ENCODE results near the gene POLD2. TPM values are rescaled to one million over a fixed set of nuclear protein-coding genes. Genes with fewer than 3 reads are reported as not detected.

The POLD2 gene
- total RNA-seq, 1 donor from 2014 or later: 147 TPM

DNA sequence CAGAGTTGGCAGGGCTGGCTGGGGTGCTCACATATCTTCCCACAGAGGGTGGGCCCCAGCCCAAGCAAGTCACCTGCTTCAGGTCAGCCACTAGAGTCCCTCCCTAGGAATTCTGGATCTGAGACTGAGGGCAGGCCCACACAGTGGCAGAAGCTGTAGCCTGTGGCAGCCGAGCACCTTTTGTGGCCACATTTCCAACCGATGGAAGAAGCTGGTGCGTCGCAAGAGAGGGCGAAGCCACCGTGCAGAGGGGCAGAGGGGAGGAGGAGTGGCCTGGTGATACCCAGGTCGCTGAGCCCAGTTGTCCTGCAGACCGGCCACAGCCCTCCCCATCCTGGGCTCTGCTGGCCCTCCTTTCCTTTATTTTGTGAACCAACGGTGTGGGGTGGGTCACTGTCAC, 46.3 kb downstream of the POLD2 start:
- no peak for DNase-seq
- intact Hi-C loops (cut with micrococcal nuclease): no loop called here
- H3K4me3 Mint-ChIP-seq: no peak overlapping the region
- H3K27me3 Mint-ChIP-seq: no peaks in the 10 kb centered on the region
- CTCF ChIA-PET: no interaction called here
- TF ChIP-seq, protein P1, sequence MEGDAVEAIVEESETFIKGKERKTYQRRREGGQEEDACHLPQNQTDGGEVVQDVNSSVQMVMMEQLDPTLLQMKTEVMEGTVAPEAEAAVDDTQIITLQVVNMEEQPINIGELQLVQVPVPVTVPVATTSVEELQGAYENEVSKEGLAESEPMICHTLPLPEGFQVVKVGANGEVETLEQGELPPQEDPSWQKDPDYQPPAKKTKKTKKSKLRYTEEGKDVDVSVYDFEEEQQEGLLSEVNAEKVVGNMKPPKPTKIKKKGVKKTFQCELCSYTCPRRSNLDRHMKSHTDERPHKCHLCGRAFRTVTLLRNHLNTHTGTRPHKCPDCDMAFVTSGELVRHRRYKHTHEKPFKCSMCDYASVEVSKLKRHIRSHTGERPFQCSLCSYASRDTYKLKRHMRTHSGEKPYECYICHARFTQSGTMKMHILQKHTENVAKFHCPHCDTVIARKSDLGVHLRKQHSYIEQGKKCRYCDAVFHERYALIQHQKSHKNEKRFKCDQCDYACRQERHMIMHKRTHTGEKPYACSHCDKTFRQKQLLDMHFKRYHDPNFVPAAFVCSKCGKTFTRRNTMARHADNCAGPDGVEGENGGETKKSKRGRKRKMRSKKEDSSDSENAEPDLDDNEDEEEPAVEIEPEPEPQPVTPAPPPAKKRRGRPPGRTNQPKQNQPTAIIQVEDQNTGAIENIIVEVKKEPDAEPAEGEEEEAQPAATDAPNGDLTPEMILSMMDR (IDR thresholded peaks at IDR 0.05): no peak
- H3K9me3 Mint-ChIP-seq: no peaks in the 10 kb centered on the region
- POLR2A ChIA-PET: interaction anchor here (1.1 kb wide), 1 partner anchor 10 kb away, joined by 5 read pairs; no protein-coding TSS in a partner anchor
- H3K36me3 Mint-ChIP-seq (ENCODE audit: low read depth): peaks cover 76% of the 10 kb centered on the region
- peak overlapping the region; percentile 92 for H3K27ac Mint-ChIP-seq
- peaks cover 85% of the 10 kb centered on the region for H3K4me1 Mint-ChIP-seq
- no peak for ATAC-seq (ENCODE audit: low read depth)

DNA sequence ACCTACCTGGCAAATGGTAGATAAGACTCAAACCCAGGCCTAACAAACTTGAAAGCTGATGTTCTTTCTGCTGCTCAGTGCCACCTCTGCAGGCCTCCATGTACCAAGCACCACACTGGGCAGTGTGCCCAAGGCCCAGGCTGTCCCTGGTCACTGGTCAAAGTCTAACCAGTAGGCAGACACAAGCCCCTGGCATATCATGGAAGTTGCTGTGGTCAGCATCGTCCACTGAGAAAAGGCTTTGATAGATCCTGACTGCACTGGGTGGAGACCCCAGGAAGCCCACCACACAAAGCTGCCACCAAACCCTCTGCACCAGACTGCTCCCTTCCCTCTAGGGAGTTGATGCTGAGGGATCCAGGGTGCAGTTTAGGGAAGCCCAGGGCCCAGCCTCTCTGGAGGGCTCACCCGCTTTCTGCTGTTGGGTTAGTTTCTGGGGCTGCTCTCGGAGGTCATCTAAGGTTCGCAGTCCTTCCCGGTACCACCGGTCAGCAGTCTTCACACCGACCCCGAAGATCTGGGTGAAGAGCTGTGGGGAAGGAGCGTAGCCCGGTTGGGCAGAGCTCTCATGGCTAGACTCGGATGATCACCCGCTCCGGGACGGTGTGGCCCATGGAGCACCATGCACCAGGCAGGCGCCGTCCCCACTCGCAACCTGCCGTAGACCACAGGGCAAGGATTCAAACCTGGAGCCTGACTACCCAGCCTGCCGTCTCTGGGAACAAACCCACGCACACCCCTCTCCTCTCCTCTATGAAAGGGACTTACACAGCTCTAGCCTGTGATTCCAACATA, 47.0 kb downstream of the POLD2 start:
- ChIA-PET CTCF (interaction anchor here (2.0 kb wide), 1 partner anchor 7 kb away, joined by 5 read pairs; no protein-coding TSS in a partner anchor), POLR2A (interaction anchor here (0.7 to 1.1 kb wide), 2 partner anchors 9 to 11 kb away, joined by 3 to 5 read pairs; partner anchors contain the start of gene PGAM2)
- DNase-seq (no peak), ATAC-seq (ENCODE audit: low read depth) (no peak)
- Mint-ChIP-seq H3K9me3 (no peaks in the 10 kb centered on the region), H3K27me3 (no peaks in the 10 kb centered on the region), H3K4me1 (peaks cover 89% of the 10 kb centered on the region), H3K36me3 (ENCODE audit: low read depth) (peaks cover 82% of the 10 kb centered on the region), H3K27ac (peak overlapping the region; percentile 90), H3K4me3 (no peak overlapping the region)
- TF ChIP-seq, protein P1 (IDR thresholded peaks at IDR 0.05): no peak
- intact Hi-C loops (cut with micrococcal nuclease): no loop called here

DNA sequence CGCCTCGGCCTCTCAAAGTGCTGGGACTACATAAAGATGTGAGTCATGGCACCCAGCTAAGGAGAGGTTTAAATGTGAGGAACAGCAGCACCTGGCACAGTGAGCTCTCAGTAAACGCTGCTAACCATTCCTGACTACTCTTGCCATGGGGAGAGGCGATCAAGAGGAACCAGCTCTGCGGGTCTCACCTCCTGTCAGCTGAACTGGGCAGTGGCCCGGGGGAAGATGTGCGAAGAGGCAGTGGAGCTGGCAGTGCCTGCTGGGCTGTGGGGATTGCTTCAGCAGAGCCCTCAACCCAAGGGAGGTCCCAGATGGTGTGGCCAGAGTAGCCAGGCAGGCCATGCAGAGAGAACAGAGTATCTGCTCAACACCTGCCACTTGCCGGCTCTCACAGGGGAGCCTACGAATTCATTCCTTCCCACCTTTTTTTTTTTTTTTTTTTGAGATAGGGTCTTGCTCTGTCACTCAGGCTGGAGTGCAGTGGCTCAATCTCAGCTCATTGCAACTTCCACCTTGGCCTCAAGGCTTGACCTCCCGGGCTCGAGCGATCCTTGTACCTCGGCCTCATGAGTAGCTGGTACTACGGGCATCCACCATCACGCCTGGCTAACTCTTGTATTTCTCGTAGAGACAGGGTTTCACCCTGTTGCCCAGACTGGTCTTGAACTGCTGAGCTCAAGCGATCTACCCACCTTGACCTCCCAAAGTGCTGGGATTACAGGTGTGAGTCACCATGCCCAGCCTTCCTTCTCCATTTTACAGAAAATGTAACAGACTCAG, 47.9 kb downstream of the POLD2 start:
- Mint-ChIP-seq H3K27me3 (no peaks in the 10 kb centered on the region), H3K9me3 (no peaks in the 10 kb centered on the region), H3K4me3 (no peak overlapping the region), H3K36me3 (ENCODE audit: low read depth) (peaks cover 79% of the 10 kb centered on the region), H3K27ac (peak overlapping the region; percentile 90), H3K4me1 (peaks cover 89% of the 10 kb centered on the region)
- TF ChIP-seq, protein P1 (IDR thresholded peaks at IDR 0.05): no peak
- intact Hi-C loops (cut with micrococcal nuclease): loop anchor here (2.0 kb wide), 2 partner anchors 125 to 401 kb away; partner anchors contain the start of gene YKT6
- POLR2A ChIA-PET: interaction anchor here (0.7 to 1.4 kb wide), 6 partner anchors 9 to 48 kb away, joined by 3 to 7 read pairs (median 4); partner anchors contain the start of genes DBNL, PGAM2 and POLD2
- DNase-seq (no peak), ATAC-seq (ENCODE audit: low read depth) (no peak)
- CTCF ChIA-PET: interaction anchor here (1.4 to 2.0 kb wide), 3 partner anchors 8 to 31 kb away, joined by 3 to 5 read pairs (median 4); partner anchors contain the start of gene DBNL

DNA sequence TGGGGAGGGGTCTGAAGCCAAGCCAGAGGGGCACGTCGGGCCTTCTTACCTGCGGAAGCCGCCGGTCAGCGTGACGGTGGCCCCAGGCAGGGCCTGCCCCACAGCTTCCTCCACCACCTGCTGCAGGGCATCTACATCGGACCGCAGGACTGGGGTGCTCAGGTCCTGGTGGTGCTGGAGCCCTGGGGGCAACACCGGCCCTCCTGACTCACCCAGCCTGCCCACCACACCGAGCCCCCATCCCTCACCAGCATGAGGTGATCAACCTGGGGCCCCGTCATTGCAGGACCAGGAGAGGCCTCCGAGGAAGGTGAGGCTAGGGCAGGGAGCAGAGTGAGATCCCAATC, 49.0 kb downstream of the POLD2 start:
- Mint-ChIP-seq H3K27ac (peak overlapping the region; percentile 90), H3K4me3 (peak overlapping the region; percentile 61), H3K27me3 (no peaks in the 10 kb centered on the region), H3K9me3 (no peaks in the 10 kb centered on the region), H3K4me1 (peaks cover 87% of the 10 kb centered on the region), H3K36me3 (ENCODE audit: low read depth) (peaks cover 71% of the 10 kb centered on the region)
- ATAC-seq (ENCODE audit: low read depth) (peak; percentile 15), DNase-seq (no peak)
- ChIA-PET POLR2A (interaction anchor here (1.0 to 1.4 kb wide), 5 partner anchors 8 to 49 kb away, joined by 3 to 7 read pairs (median 5); partner anchors contain the start of genes DBNL and POLD2), CTCF (interaction anchor here (1.4 to 2.0 kb wide), 3 partner anchors 9 to 30 kb away, joined by 3 to 5 read pairs (median 4); partner anchors contain the start of gene DBNL)
- intact Hi-C loops (cut with micrococcal nuclease): loop anchor here (1.0 to 2.0 kb wide), 6 partner anchors 8 to 402 kb away; partner anchors contain the start of genes POLD2, POLM and YKT6
- TF ChIP-seq, protein P1 (IDR thresholded peaks at IDR 0.05): no peak
